SU-DHL-6 (cell line): Measurements from ENCODE around the gene WDR74.
A peak's percentile ranks its signal among the peaks of the same experiment; 100 is the strongest.

ENCODE experiments used
- H2AFZ ChIP-seq: fragments of 200-600 bp; sonication (generic); 2 replicates; pipeline ENCODE4 v1.6.1; 2014; ENCODE audit warnings: low read depth, mild to moderate bottlenecking, moderate library complexity, mixed read lengths, antibody characterized with exemption, low read length; ENCODE audit not compliant: severe bottlenecking
- H3F3A ChIP-seq: fragments of 200-600 bp; shearing (Covaris generic); 2 replicates; pipeline ENCODE4 v1.6.0; 2016; ENCODE audit warnings: antibody characterized with exemption, mild to moderate bottlenecking; ENCODE audit not compliant: insufficient read depth
- H3K27ac ChIP-seq: fragments of 200-600 bp; sonication (generic); 2 replicates; pipeline ENCODE4 v1.5.1; 2016; ENCODE audit warnings: low read depth, mild to moderate bottlenecking, low read length, moderate library complexity, mixed read lengths
- H3K27me3 ChIP-seq: fragments of 200-600 bp; sonication (generic), shearing (Covaris generic); 2 replicates; pipeline ENCODE4 v1.6.0; 2014; ENCODE audit warnings: mild to moderate bottlenecking, low read length
- H3K36me3 ChIP-seq: fragments of 200-600 bp; sonication (generic); 2 replicates; pipeline ENCODE4 v1.6.1; 2014; ENCODE audit warnings: mild to moderate bottlenecking, low read length, mixed read lengths
- H3K4me2 ChIP-seq: fragments of 300-600, 200-600 bp; shearing (Covaris generic), sonication (generic); 2 replicates; pipeline ENCODE4 v1.6.0; 2014; ENCODE audit warnings: low read length, low read depth, mild to moderate bottlenecking; ENCODE audit not compliant: poor library complexity, severe bottlenecking
- H3K4me3 ChIP-seq: fragments of 200-600 bp; sonication (generic); 2 replicates; pipeline ENCODE4 v1.5.1; 2014; ENCODE audit warnings: antibody characterized with exemption, low read length, mild to moderate bottlenecking, mixed read lengths; ENCODE audit not compliant: insufficient read depth, poor library complexity, severe bottlenecking
- H3K79me2 ChIP-seq: fragments of 200-600 bp; sonication (generic); 2 replicates; pipeline ENCODE4 v1.6.1; 2014; ENCODE audit warnings: mild to moderate bottlenecking, low read length, moderate library complexity; ENCODE audit not compliant: insufficient read depth
- H3K9ac ChIP-seq: fragments of 200-600 bp; sonication (generic); 2 replicates; pipeline ENCODE4 v1.7.0; 2014; ENCODE audit warnings: mild to moderate bottlenecking, low read length
- H3K9me2 ChIP-seq: fragments of 200-600 bp; sonication (generic); replicated peaks from 2 replicates; pipeline ENCODE4 v1.6.1; 2014; ENCODE audit warnings: low read length; ENCODE audit not compliant: insufficient read depth
- H3K9me3 ChIP-seq: fragments of 200-600 bp; sonication (generic); 2 replicates; pipeline ENCODE4 v1.6.1; 2014; ENCODE audit warnings: low read length, mixed read lengths; ENCODE audit not compliant: insufficient read depth
- H4K20me1 ChIP-seq: fragments of 200-600 bp; sonication (generic); 2 replicates; pipeline ENCODE4 v1.6.1; 2014; ENCODE audit warnings: low read depth, mild to moderate bottlenecking, antibody characterized with exemption, low read length, moderate library complexity, mixed read lengths
- EZH2phosphoT487 ChIP-seq: fragments of 200-600 bp; sonication (generic), shearing (Covaris generic); conservative IDR thresholded peaks from 2 replicates; pipeline ENCODE4 v1.6.1; 2018; ENCODE audit warnings: mild to moderate bottlenecking, antibody characterized with exemption, low read length, moderate library complexity, mixed read lengths
- TF ChIP-seq, protein P1 (sequence below): fragments of 200-600 bp; sonication (generic); IDR thresholded peaks from one replicate; pipeline ENCODE4 v1.5.1; 2017; ENCODE audit warnings: antibody characterized with exemption, mild to moderate bottlenecking, low read length, moderate library complexity; ENCODE audit not compliant: insufficient read depth, poor library complexity, severe bottlenecking

The WDR74 gene

GRCh38 chr11:62882431-62882749, 43.0 kb upstream of the WDR74 start:
- Histone ChIP-seq H3K9me2 (no peaks in the 10 kb centered on the region), H3K4me2 (peak overlapping the region; percentile 93), H4K20me1 (no peaks in the 10 kb centered on the region), H3K79me2 (peaks cover 26% of the 10 kb centered on the region), H3K36me3 (peaks cover 42% of the 10 kb centered on the region), H3K27me3 (no peaks in the 10 kb centered on the region), H3K27ac (peak overlapping the region; percentile 84), H2AFZ (no peak overlapping the region), H3K9me3 (no peaks in the 10 kb centered on the region), H3K4me3 (peak overlapping the region; percentile 82), H3F3A (peaks cover 22% of the 10 kb centered on the region), H3K9ac (peak overlapping the region; percentile 97)
- TF ChIP-seq EZH2phosphoT487 = no peak
- TF ChIP-seq, protein P1, sequence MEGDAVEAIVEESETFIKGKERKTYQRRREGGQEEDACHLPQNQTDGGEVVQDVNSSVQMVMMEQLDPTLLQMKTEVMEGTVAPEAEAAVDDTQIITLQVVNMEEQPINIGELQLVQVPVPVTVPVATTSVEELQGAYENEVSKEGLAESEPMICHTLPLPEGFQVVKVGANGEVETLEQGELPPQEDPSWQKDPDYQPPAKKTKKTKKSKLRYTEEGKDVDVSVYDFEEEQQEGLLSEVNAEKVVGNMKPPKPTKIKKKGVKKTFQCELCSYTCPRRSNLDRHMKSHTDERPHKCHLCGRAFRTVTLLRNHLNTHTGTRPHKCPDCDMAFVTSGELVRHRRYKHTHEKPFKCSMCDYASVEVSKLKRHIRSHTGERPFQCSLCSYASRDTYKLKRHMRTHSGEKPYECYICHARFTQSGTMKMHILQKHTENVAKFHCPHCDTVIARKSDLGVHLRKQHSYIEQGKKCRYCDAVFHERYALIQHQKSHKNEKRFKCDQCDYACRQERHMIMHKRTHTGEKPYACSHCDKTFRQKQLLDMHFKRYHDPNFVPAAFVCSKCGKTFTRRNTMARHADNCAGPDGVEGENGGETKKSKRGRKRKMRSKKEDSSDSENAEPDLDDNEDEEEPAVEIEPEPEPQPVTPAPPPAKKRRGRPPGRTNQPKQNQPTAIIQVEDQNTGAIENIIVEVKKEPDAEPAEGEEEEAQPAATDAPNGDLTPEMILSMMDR = no peak

DNA sequence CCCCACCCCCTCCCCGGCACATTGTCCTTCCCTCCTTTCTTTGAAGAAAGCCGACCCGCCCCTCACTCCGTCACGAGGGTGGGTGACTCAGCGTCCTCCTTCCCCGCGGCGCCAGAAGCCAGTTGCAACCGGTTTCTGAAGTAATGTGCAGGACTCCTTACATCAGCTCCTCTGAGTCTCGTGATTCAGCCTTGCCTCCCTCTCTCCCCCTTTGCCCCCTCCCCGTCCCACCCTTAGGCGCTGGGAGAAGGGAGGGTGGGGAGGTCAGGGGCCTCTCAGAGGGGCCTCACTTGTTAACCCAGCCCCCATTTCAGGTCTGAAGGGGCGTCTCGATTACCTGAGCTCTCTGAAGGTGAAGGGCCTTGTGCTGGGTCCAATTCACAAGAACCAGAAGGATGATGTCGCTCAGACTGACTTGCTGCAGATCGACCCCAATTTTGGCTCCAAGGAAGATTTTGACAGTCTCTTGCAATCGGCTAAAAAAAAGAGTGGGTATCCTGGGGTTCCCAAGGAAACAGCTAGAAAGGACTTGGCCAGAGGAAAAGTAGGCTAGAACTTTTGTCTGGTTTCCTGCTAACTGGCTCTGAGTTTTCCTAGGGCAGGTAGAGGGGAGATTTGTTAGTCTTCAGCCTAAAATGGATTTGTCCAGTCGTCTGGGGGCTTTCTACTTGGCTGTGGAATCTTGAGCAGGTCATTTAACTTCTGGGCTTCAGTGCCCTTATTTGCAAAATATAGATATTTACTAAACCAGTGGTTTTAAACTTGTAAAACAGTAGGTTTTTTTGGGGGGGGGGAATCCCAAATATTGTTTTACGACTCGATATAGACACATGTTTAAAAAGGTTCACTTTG, 42.4 kb upstream of the WDR74 start:
- H3K27ac ChIP-seq = peak overlapping the region; percentile 84
- H3K9me3 ChIP-seq = no peaks in the 10 kb centered on the region
- H3K9ac ChIP-seq = peak overlapping the region; percentile 97
- no peaks in the 10 kb centered on the region for H3K9me2 ChIP-seq
- H3K36me3 ChIP-seq = peaks cover 38% of the 10 kb centered on the region
- peaks cover 22% of the 10 kb centered on the region for H3F3A ChIP-seq
- no peaks in the 10 kb centered on the region for H3K27me3 ChIP-seq
- H4K20me1 ChIP-seq = no peaks in the 10 kb centered on the region
- TF ChIP-seq EZH2phosphoT487 = no peak
- TF ChIP-seq, protein P1 = no peak
- no peak overlapping the region for H2AFZ ChIP-seq
- peak overlapping the region; percentile 93 for H3K4me2 ChIP-seq
- peak overlapping the region; percentile 82 for H3K4me3 ChIP-seq
- peaks cover 26% of the 10 kb centered on the region for H3K79me2 ChIP-seq

GRCh38 chr11:62880803-62881578, 41.6 kb upstream of the WDR74 start, which contains the start of gene SLC3A2:
Gene SLC3A2, plus strand, starts transcription at chr11:62880896. Its CDS starts 128 bp downstream, at chr11:62881024.
- Histone ChIP-seq H3K4me2 (peak within 1 kb of the TSS; percentile 93), H3K9me2 (no peaks in the 10 kb centered on the region), H3K9me3 (no peaks in the 10 kb centered on the region), H3K9ac (peak within 1 kb of the TSS; percentile 97), H3K4me3 (peak within 1 kb of the TSS; percentile 82), H3K27ac (peak within 1 kb of the TSS; percentile 84), H4K20me1 (no peaks in the 10 kb centered on the region), H3K36me3 (peaks cover 38% of the 10 kb centered on the region), H3K79me2 (peaks cover 29% of the 10 kb centered on the region), H3K27me3 (no peaks in the 10 kb centered on the region), H3F3A (peaks cover 22% of the 10 kb centered on the region), H2AFZ (no peak within 1 kb of the TSS)
- TF ChIP-seq, protein P1 = peak; percentile 69
- no peak for TF ChIP-seq EZH2phosphoT487
